ENCODE data around the gene TNC.

The TNC gene

DNA sequence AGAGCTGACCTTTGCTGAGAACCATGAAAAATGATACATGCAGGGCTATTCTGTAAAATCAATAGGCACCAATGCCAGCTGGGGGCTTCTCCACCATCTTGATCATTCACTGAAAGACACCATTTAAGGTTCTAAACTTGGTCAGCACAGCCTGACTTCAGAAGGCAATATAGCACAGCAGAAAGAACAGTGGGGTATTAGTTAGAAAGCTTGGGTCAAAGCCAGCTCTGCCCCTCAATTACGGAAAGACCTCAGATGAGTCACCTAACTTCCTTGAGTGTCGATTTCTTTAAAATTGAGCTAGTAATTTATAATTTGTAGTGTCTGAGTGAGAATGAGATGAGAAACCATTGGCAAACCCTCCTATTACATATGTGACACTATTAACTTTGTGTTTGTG lies 3.4 kb downstream of the TNC start:
- H2AFZ ChIP-seq (ENCODE audit: low read length) = no peak overlapping the region
- H3K9ac ChIP-seq (ENCODE audit: low read length) = no peak overlapping the region
- H3K27me3 ChIP-seq (replicated peaks; ENCODE audit: insufficient read depth, low read length) = no peaks in the 10 kb centered on the region
- H3K9me2 ChIP-seq (replicated peaks; ENCODE audit: insufficient read depth, low read length) = no peaks in the 10 kb centered on the region
- no peaks in the 10 kb centered on the region for H3K4me1 ChIP-seq (ENCODE audit: low read length)
- no peak overlapping the region for H3K4me2 ChIP-seq (ENCODE audit: low read depth, low read length)
- no peaks in the 10 kb centered on the region for H3F3A ChIP-seq (ENCODE audit: insufficient read depth, low read length)
- no peaks in the 10 kb centered on the region for H4K20me1 ChIP-seq (ENCODE audit: insufficient read depth, low read length)
- H3K4me3 ChIP-seq (ENCODE audit: low read length) = no peak overlapping the region
- no peaks in the 10 kb centered on the region for H3K36me3 ChIP-seq (replicated peaks; ENCODE audit: insufficient read depth, low read length)
- TF ChIP-seq EZH2 (optimal IDR thresholded peaks at IDR 0.05; ENCODE audit: low read depth, low read length) = no peak
- TF ChIP-seq, protein P1, sequence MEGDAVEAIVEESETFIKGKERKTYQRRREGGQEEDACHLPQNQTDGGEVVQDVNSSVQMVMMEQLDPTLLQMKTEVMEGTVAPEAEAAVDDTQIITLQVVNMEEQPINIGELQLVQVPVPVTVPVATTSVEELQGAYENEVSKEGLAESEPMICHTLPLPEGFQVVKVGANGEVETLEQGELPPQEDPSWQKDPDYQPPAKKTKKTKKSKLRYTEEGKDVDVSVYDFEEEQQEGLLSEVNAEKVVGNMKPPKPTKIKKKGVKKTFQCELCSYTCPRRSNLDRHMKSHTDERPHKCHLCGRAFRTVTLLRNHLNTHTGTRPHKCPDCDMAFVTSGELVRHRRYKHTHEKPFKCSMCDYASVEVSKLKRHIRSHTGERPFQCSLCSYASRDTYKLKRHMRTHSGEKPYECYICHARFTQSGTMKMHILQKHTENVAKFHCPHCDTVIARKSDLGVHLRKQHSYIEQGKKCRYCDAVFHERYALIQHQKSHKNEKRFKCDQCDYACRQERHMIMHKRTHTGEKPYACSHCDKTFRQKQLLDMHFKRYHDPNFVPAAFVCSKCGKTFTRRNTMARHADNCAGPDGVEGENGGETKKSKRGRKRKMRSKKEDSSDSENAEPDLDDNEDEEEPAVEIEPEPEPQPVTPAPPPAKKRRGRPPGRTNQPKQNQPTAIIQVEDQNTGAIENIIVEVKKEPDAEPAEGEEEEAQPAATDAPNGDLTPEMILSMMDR (IDR thresholded peaks at IDR 0.05; ENCODE audit: low read length) = no peak
- no peak for TF ChIP-seq EZH2phosphoT487 (IDR thresholded peaks at IDR 0.05; ENCODE audit: low read length)
- H3K9me3 ChIP-seq (replicated peaks; ENCODE audit: insufficient read depth, low read length) = no peaks in the 10 kb centered on the region
- DNase-seq = no peak
- no peak overlapping the region for H3K27ac ChIP-seq (ENCODE audit: low read length)
- H3K79me2 ChIP-seq (ENCODE audit: low read length) = no peaks in the 10 kb centered on the region

- no peak overlapping the region for H3K27ac ChIP-seq (ENCODE audit: low read length)
- no peaks in the 10 kb centered on the region for H3K9me3 ChIP-seq (replicated peaks; ENCODE audit: insufficient read depth, low read length)
- no peak overlapping the region for H3K4me3 ChIP-seq (ENCODE audit: low read length)
- H3K27me3 ChIP-seq (replicated peaks; ENCODE audit: insufficient read depth, low read length) = no peaks in the 10 kb centered on the region
- H3K4me1 ChIP-seq (ENCODE audit: low read length) = no peaks in the 10 kb centered on the region
- no peaks in the 10 kb centered on the region for H3K36me3 ChIP-seq (replicated peaks; ENCODE audit: insufficient read depth, low read length)
- H3K9me2 ChIP-seq (replicated peaks; ENCODE audit: insufficient read depth, low read length) = no peaks in the 10 kb centered on the region
- H3F3A ChIP-seq (ENCODE audit: insufficient read depth, low read length) = no peaks in the 10 kb centered on the region
- no peak for DNase-seq
- H3K9ac ChIP-seq (ENCODE audit: low read length) = no peak overlapping the region
- no peak for TF ChIP-seq EZH2phosphoT487 (IDR thresholded peaks at IDR 0.05; ENCODE audit: low read length)
- no peak for TF ChIP-seq EZH2 (optimal IDR thresholded peaks at IDR 0.05; ENCODE audit: low read depth, low read length)
- TF ChIP-seq, protein P1 (IDR thresholded peaks at IDR 0.05; ENCODE audit: low read length) = no peak
- H3K79me2 ChIP-seq (ENCODE audit: low read length) = no peaks in the 10 kb centered on the region
- no peak overlapping the region for H2AFZ ChIP-seq (ENCODE audit: low read length)
- no peaks in the 10 kb centered on the region for H4K20me1 ChIP-seq (ENCODE audit: insufficient read depth, low read length)
- H3K4me2 ChIP-seq (ENCODE audit: low read depth, low read length) = no peak overlapping the region
Observed at GRCh38 chr9:115114084-115114483, 3.9 kb downstream of the TNC start.

DNA sequence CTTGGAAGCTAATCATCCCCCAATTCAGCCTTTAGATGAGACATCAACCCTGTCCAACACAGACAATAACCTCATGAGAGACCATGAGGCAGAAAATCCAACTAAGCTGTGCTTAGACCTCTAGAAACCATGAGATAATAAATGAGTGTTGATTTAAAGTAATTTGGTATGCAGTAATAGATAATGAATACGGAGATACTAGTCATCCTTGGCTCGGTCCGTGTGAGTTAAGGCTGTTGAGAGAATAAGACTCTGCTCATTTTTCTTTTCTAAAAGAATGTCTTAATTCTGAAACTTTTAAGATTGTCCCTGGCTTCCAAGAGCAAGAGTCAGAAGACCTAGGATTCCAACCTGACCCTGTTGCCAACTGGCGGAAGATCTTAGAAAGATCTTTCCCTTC lies 6.1 kb downstream of the TNC start:
- no peaks in the 10 kb centered on the region for H3K36me3 ChIP-seq (replicated peaks; ENCODE audit: insufficient read depth, low read length)
- TF ChIP-seq EZH2phosphoT487 (IDR thresholded peaks at IDR 0.05; ENCODE audit: low read length) = no peak
- TF ChIP-seq, protein P1 (IDR thresholded peaks at IDR 0.05; ENCODE audit: low read length) = no peak
- no peak for TF ChIP-seq EZH2 (optimal IDR thresholded peaks at IDR 0.05; ENCODE audit: low read depth, low read length)

More for the DNA sequence above, 6.1 kb downstream of the TNC start:
- Histone ChIP-seq H3K27me3 (replicated peaks; ENCODE audit: insufficient read depth, low read length) (no peaks in the 10 kb centered on the region), H2AFZ (ENCODE audit: low read length) (no peak overlapping the region), H3K4me2 (ENCODE audit: low read depth, low read length) (no peak overlapping the region), H3K9ac (ENCODE audit: low read length) (no peak overlapping the region), H3K4me1 (ENCODE audit: low read length) (no peaks in the 10 kb centered on the region), H3K9me3 (replicated peaks; ENCODE audit: insufficient read depth, low read length) (no peaks in the 10 kb centered on the region), H3F3A (ENCODE audit: insufficient read depth, low read length) (no peaks in the 10 kb centered on the region), H4K20me1 (ENCODE audit: insufficient read depth, low read length) (no peaks in the 10 kb centered on the region), H3K27ac (ENCODE audit: low read length) (no peak overlapping the region), H3K9me2 (replicated peaks; ENCODE audit: insufficient read depth, low read length) (no peaks in the 10 kb centered on the region), H3K4me3 (ENCODE audit: low read length) (no peak overlapping the region), H3K79me2 (ENCODE audit: low read length) (no peaks in the 10 kb centered on the region)
- DNase-seq = no peak
